Stomach smooth muscle (tissue), 2 donors: ENCODE measurements around the gene UMAD1.

Experiments used
- H3K27ac ChIP-seq: one replicate; pipeline ENCODE4 v1.7.0; 2013; ENCODE audit warnings: mild to moderate bottlenecking, low read length, inconsistent platforms
- H3K27me3 ChIP-seq, 2 donors: one replicate each; pipeline ENCODE4 v1.7.0; 2013; ENCODE audit warnings: low read length in 2 of 2; ENCODE audit not compliant: insufficient read depth in 2 of 2, control insufficient read depth in 1 of 2
- H3K36me3 ChIP-seq, 2 donors: one replicate each; pipeline ENCODE4 v1.7.0; 2013; ENCODE audit warnings: low read length in 2 of 2; ENCODE audit not compliant: control insufficient read depth in 2 of 2, insufficient read depth in 2 of 2
- H3K4me1 ChIP-seq: one replicate; pipeline ENCODE4 v1.7.0; 2013; ENCODE audit warnings: low read length; ENCODE audit not compliant: control insufficient read depth, insufficient read depth
- H3K4me3 ChIP-seq, 2 donors: one replicate each; pipeline ENCODE4 v1.7.0; 2013; ENCODE audit warnings: low read length in 2 of 2
- H3K9ac ChIP-seq, 2 donors: one replicate each; pipeline ENCODE4 v1.7.0; 2013; ENCODE audit warnings: low read length in 2 of 2, mild to moderate bottlenecking in 1 of 2
- H3K9me3 ChIP-seq, 2 donors: one replicate each; pipeline ENCODE4 v1.7.0; 2013; ENCODE audit warnings: low read length in 2 of 2; ENCODE audit not compliant: control insufficient read depth in 2 of 2
- donor health status: healthy.
- donor health status: Pancreatic carcinoma.

UMAD1 gene

GRCh38 chr7:7881581-7881980, 241.0 kb downstream of the UMAD1 start:
- Histone ChIP-seq H3K4me3 (no peak overlapping the region), H3K27me3 (no peaks in the 10 kb centered on the region), H3K36me3 (no peaks in the 10 kb centered on the region), H3K27ac (no peak overlapping the region), H3K9ac (no peak overlapping the region), H3K9me3 (no peaks in the 10 kb centered on the region), H3K4me1 (no peaks in the 10 kb centered on the region)

- Histone ChIP-seq H3K4me1 (no peaks in the 10 kb centered on the region), H3K27me3 (no peaks in the 10 kb centered on the region), H3K27ac (no peak overlapping the region), H3K9me3 (no peaks in the 10 kb centered on the region), H3K9ac (no peak overlapping the region), H3K36me3 (no peaks in the 10 kb centered on the region), H3K4me3 (no peak overlapping the region)
Measured at GRCh38 chr7:7882888-7883287, 242.3 kb downstream of the UMAD1 start.

- Histone ChIP-seq H3K9ac (no peak overlapping the region), H3K36me3 (no peaks in the 10 kb centered on the region), H3K27ac (no peak overlapping the region), H3K9me3 (no peaks in the 10 kb centered on the region), H3K27me3 (no peaks in the 10 kb centered on the region), H3K4me1 (no peaks in the 10 kb centered on the region), H3K4me3 (no peak overlapping the region)
Measured at GRCh38 chr7:7883394-7883793, 242.8 kb downstream of the UMAD1 start.

GRCh38 chr7:7884855-7885254, 244.3 kb downstream of the UMAD1 start:
- H3K27ac ChIP-seq: no peak overlapping the region
- no peak overlapping the region for H3K4me3 ChIP-seq
- H3K9me3 ChIP-seq: no peaks in the 10 kb centered on the region
- no peak overlapping the region for H3K9ac ChIP-seq
- no peaks in the 10 kb centered on the region for H3K27me3 ChIP-seq
- H3K4me1 ChIP-seq: no peaks in the 10 kb centered on the region
- H3K36me3 ChIP-seq: no peaks in the 10 kb centered on the region

- H3K27ac ChIP-seq: no peak overlapping the region
- H3K9me3 ChIP-seq: no peaks in the 10 kb centered on the region
- H3K27me3 ChIP-seq: no peaks in the 10 kb centered on the region
- H3K36me3 ChIP-seq: no peaks in the 10 kb centered on the region
- no peak overlapping the region for H3K9ac ChIP-seq
- peaks cover 1% of the 10 kb centered on the region for H3K4me1 ChIP-seq
- no peak overlapping the region for H3K4me3 ChIP-seq
Measured at GRCh38 chr7:7889791-7890568, 249.4 kb downstream of the UMAD1 start.

- H3K27me3 ChIP-seq: no peaks in the 10 kb centered on the region
- no peak overlapping the region for H3K9ac ChIP-seq
- no peak overlapping the region for H3K27ac ChIP-seq
- H3K36me3 ChIP-seq: no peaks in the 10 kb centered on the region
- no peak overlapping the region for H3K4me3 ChIP-seq
- no peaks in the 10 kb centered on the region for H3K9me3 ChIP-seq
- H3K4me1 ChIP-seq: peaks cover 4% of the 10 kb centered on the region
Measured at GRCh38 chr7:7895004-7895650, 254.6 kb downstream of the UMAD1 start.

GRCh38 chr7:7895754-7896153, 255.2 kb downstream of the UMAD1 start:
- H3K27ac ChIP-seq: no peak overlapping the region
- no peak overlapping the region for H3K4me3 ChIP-seq
- H3K36me3 ChIP-seq: no peaks in the 10 kb centered on the region
- no peaks in the 10 kb centered on the region for H3K27me3 ChIP-seq
- no peak overlapping the region for H3K9ac ChIP-seq
- peaks cover 4% of the 10 kb centered on the region for H3K4me1 ChIP-seq
- H3K9me3 ChIP-seq: no peaks in the 10 kb centered on the region

GRCh38 chr7:7897509-7897908, 257.0 kb downstream of the UMAD1 start:
- Histone ChIP-seq H3K36me3 (no peaks in the 10 kb centered on the region), H3K4me3 (no peak overlapping the region), H3K4me1 (peaks cover 4% of the 10 kb centered on the region), H3K27me3 (no peaks in the 10 kb centered on the region), H3K9ac (no peak overlapping the region), H3K27ac (no peak overlapping the region), H3K9me3 (no peaks in the 10 kb centered on the region)

- Histone ChIP-seq H3K9ac (no peak overlapping the region), H3K9me3 (no peaks in the 10 kb centered on the region), H3K36me3 (no peaks in the 10 kb centered on the region), H3K27me3 (no peaks in the 10 kb centered on the region), H3K4me3 (no peak overlapping the region), H3K4me1 (peaks cover 4% of the 10 kb centered on the region), H3K27ac (no peak overlapping the region)
Measured at GRCh38 chr7:7897949-7898515, 257.5 kb downstream of the UMAD1 start.

GRCh38 chr7:7902845-7903244, 262.3 kb downstream of the UMAD1 start:
- Histone ChIP-seq H3K4me3 (no peak overlapping the region), H3K4me1 (no peaks in the 10 kb centered on the region), H3K36me3 (no peaks in the 10 kb centered on the region), H3K9ac (no peak overlapping the region), H3K27me3 (no peaks in the 10 kb centered on the region), H3K9me3 (no peaks in the 10 kb centered on the region), H3K27ac (no peak overlapping the region)

- Histone ChIP-seq H3K27me3 (no peaks in the 10 kb centered on the region), H3K9me3 (no peaks in the 10 kb centered on the region), H3K36me3 (no peaks in the 10 kb centered on the region), H3K27ac (no peak overlapping the region), H3K9ac (no peak overlapping the region), H3K4me1 (no peaks in the 10 kb centered on the region), H3K4me3 (no peak overlapping the region)
Measured at GRCh38 chr7:7907306-7907705, 266.8 kb downstream of the UMAD1 start.
